GM18502 (cell line): Measurements from ENCODE around the gene FLAD1.

ENCODE experiments used
- ATAC-seq: cut with Tn5 transposase; IDR thresholded peaks from one replicate; pipeline ENCODE4 v1.9.1; 2021; ENCODE audit warnings: mild to moderate bottlenecking; ENCODE audit not compliant: unreplicated experiment, poor library complexity

The FLAD1 gene

GRCh38 chr1:155030243-155030795 lies 47.2 kb downstream of the FLAD1 start:
- no peak for ATAC-seq

- ATAC-seq = no peak
Observed at GRCh38 chr1:155030899-155031298, 47.8 kb downstream of the FLAD1 start.

- ATAC-seq = no peak
Observed at GRCh38 chr1:155032886-155033285, 49.7 kb downstream of the FLAD1 start.

- ATAC-seq = no peak
Observed at GRCh38 chr1:155033524-155033923, 50.4 kb downstream of the FLAD1 start, which contains the start of the genes DCST1 and DCST2. TSS of gene DCST1 (plus strand) at chr1:155033824. CDS start at chr1:155034037, 213 bp downstream. TSS of gene DCST2 (minus strand) at chr1:155033781. CDS start at chr1:155033701, 80 bp downstream.

GRCh38 chr1:155034318-155035208 lies 51.4 kb downstream of the FLAD1 start:
- ATAC-seq = no peak

GRCh38 chr1:155035936-155036335 lies 52.8 kb downstream of the FLAD1 start:
- ATAC-seq = no peak

- no peak for ATAC-seq
Observed at GRCh38 chr1:155037043-155037442, 53.9 kb downstream of the FLAD1 start.

GRCh38 chr1:155037851-155038441 lies 54.8 kb downstream of the FLAD1 start:
- no peak for ATAC-seq

- no peak for ATAC-seq
Observed at GRCh38 chr1:155038602-155039307, 55.6 kb downstream of the FLAD1 start.

GRCh38 chr1:155039308-155039669 lies 56.1 kb downstream of the FLAD1 start:
- ATAC-seq = no peak

GRCh38 chr1:155040358-155041093 lies 57.4 kb downstream of the FLAD1 start:
- no peak for ATAC-seq
